Measurements from ENCODE around the gene SKAP2.

The SKAP2 gene

GRCh38 chr7:26735976-26736600 is 128.3 kb downstream of the SKAP2 start:
- DNase-seq = no peak

GRCh38 chr7:26729150-26729775 is 135.1 kb downstream of the SKAP2 start:
- DNase-seq = no peak

- no peak for DNase-seq
Measured at GRCh38 chr7:26726051-26726450, 138.3 kb downstream of the SKAP2 start.

GRCh38 chr7:26724795-26725194 is 139.6 kb downstream of the SKAP2 start:
- no peak for DNase-seq

GRCh38 chr7:26723129-26723528 is 141.3 kb downstream of the SKAP2 start:
- no peak for DNase-seq

GRCh38 chr7:26721450-26721849 is 142.9 kb downstream of the SKAP2 start:
- no peak for DNase-seq

- no peak for DNase-seq
Measured at GRCh38 chr7:26718063-26718462, 146.3 kb downstream of the SKAP2 start.

- no peak for DNase-seq
Measured at GRCh38 chr7:26714438-26714837, 150.0 kb downstream of the SKAP2 start.

- DNase-seq = no peak
Measured at GRCh38 chr7:26714006-26714405, 150.4 kb downstream of the SKAP2 start.

- no peak for DNase-seq
Measured at GRCh38 chr7:26709210-26709990, 155.0 kb downstream of the SKAP2 start.

GRCh38 chr7:26705567-26705966 is 158.8 kb downstream of the SKAP2 start:
- DNase-seq = no peak

- no peak for DNase-seq
Measured at GRCh38 chr7:26704786-26705185, 159.6 kb downstream of the SKAP2 start.

GRCh38 chr7:26704036-26704435 is 160.4 kb downstream of the SKAP2 start:
- DNase-seq = no peak

GRCh38 chr7:26700893-26701292 is 163.5 kb downstream of the SKAP2 start:
- no peak for DNase-seq

GRCh38 chr7:26700386-26700785 is 164.0 kb downstream of the SKAP2 start:
- no peak for DNase-seq

- no peak for DNase-seq
Measured at GRCh38 chr7:26699766-26700165, 164.6 kb downstream of the SKAP2 start.

- no peak for DNase-seq
Measured at GRCh38 chr7:26698806-26699205, 165.6 kb downstream of the SKAP2 start.

GRCh38 chr7:26698194-26698593 is 166.2 kb downstream of the SKAP2 start:
- no peak for DNase-seq

GRCh38 chr7:26696978-26697377 is 167.4 kb downstream of the SKAP2 start:
- DNase-seq = no peak

- no peak for DNase-seq
Measured at GRCh38 chr7:26696161-26696560, 168.2 kb downstream of the SKAP2 start.

- no peak for DNase-seq
Measured at GRCh38 chr7:26694713-26695112, 169.7 kb downstream of the SKAP2 start.

- DNase-seq = no peak
Measured at GRCh38 chr7:26694141-26694540, 170.2 kb downstream of the SKAP2 start.

GRCh38 chr7:26691886-26692285 is 172.5 kb downstream of the SKAP2 start:
- no peak for DNase-seq

GRCh38 chr7:26691406-26691805 is 173.0 kb downstream of the SKAP2 start:
- DNase-seq = no peak

All from stimulated activated CD4-positive, alpha-beta T cell treated with anti-CD3 and anti-CD28 coated beads, Interleukin-12 subunit alpha, Interleukin-12 subunit beta, amount 100 ng/mL, for 4 hours (primary cell).